Stomach (tissue), 9 donors: ENCODE measurements around the gene GJB3. TPM values are rescaled to one million over a fixed set of nuclear protein-coding genes. Genes with fewer than 3 reads are reported as not detected.

Experiments
- DNase-seq, 2 donors: peaks; one replicate each; pipeline versions ENCODE4 v3.0.0 to v3.0.0-alpha.2; 2013 to 2019
- H3K27ac ChIP-seq, 5 donors: fragments of 200-600 bp in 4 of 5; sonication (generic) in 4 of 5; one replicate each; pipeline ENCODE4 v1.5.1; 2013 to 2019; ENCODE audit warnings: mild to moderate bottlenecking in 1 of 5, moderate library complexity in 1 of 5
- H3K27me3 ChIP-seq, 3 donors: fragments of 200-600 bp; sonication (generic); one replicate each; pipeline ENCODE4 v1.5.1; 2017 to 2019; ENCODE audit warnings: mixed run types in 1 of 3
- H3K36me3 ChIP-seq, 4 donors: fragments of 200-600 bp; sonication (generic); 1 replicate in 3 of 4; 2 replicates in 1 of 4; pipeline ENCODE4 v1.5.1; 2016 to 2019
- H3K4me1 ChIP-seq, 4 donors: fragments of 200-600 bp; sonication (generic); one replicate each; pipeline ENCODE4 v1.5.1; 2016 to 2019
- H3K4me3 ChIP-seq, 4 donors: fragments of 200-600 bp; sonication (generic) in 3 of 4; one replicate each; pipeline ENCODE4 v1.5.1; 2016 to 2019; ENCODE audit warnings: mild to moderate bottlenecking in 1 of 4
- H3K9me3 ChIP-seq, 4 donors: fragments of 200-600 bp; sonication (generic); one replicate each; pipeline ENCODE4 v1.5.1; 2016 to 2019
- EP300 ChIP-seq: sonication (generic); formaldehyde crosslinking; IDR thresholded peaks from one replicate; pipeline ENCODE4 v1.6.1; 2017; ENCODE audit warnings: antibody characterized with exemption
- POLR2A ChIP-seq, 4 donors: fragments of 450-650 bp; IDR thresholded peaks; one replicate each; pipeline ENCODE4 v1.6.1; 2016; ENCODE audit warnings: antibody characterized with exemption in 4 of 4, control low read depth in 2 of 4, mild to moderate bottlenecking in 1 of 4, moderate library complexity in 1 of 4
- POLR2AphosphoS5 ChIP-seq, 3 donors: sonication (generic); formaldehyde crosslinking; IDR thresholded peaks; one replicate each; pipeline ENCODE4 v1.6.1; 2016; ENCODE audit warnings: antibody characterized with exemption in 3 of 3
- WGBS, 5 donors: extraction: QIAGEN DNeasy Blood & Tissue Kit in 3 of 5; methylation state at CpG; one replicate each; pipeline versions ENCODE4 v1.1.5 to v1.1.7; 2013 to 2018; 5-methylcytosine and 5-hydroxymethylcytosine counted together
- intact Hi-C: fragments of 100-400 bp; cut with DNase I; formaldehyde crosslinking; loops from one replicate; pipeline ENCODE4 v1.15.1; 2023; ENCODE audit warnings: low total_unique reads
- polyA plus RNA-seq, 3 donors: library from polyadenylated mRNA; stranded (reverse); fragments of 200-250 nt; gene quantifications; one replicate each; pipeline ENCODE4 v1.2.3, GENCODE V29; 2013
- total RNA-seq, 5 donors: library from RNA; depleted of rRNA; stranded (reverse); fragments of >200 nt; gene quantifications; one replicate each; pipeline versions ENCODE4 v1.1.0 to v1.2.3, GENCODE V29; 2014 to 2016
- TF ChIP-seq, protein P1 (sequence below), 7 experiments: fragments of 450-650 bp in 4 of 7; fragments of 200-600 bp in 3 of 7; sonication (generic) in 3 of 7; IDR thresholded peaks; one replicate each; pipeline ENCODE4 v1.5.1; 2016 to 2019; ENCODE audit warnings: antibody characterized with exemption in 7 of 7, control low read depth in 2 of 7, mild to moderate bottlenecking in 1 of 7
- donor health status: healthy with polysubstance abuse.
- donor health status: Bipolar disorder and iron deficiency.
- donor health status: healthy.

GJB3 gene
- total and polyA plus RNA-seq, 8 donors: 0.58 to 32.3 (median 1.8) TPM; not detected in 1

DNA sequence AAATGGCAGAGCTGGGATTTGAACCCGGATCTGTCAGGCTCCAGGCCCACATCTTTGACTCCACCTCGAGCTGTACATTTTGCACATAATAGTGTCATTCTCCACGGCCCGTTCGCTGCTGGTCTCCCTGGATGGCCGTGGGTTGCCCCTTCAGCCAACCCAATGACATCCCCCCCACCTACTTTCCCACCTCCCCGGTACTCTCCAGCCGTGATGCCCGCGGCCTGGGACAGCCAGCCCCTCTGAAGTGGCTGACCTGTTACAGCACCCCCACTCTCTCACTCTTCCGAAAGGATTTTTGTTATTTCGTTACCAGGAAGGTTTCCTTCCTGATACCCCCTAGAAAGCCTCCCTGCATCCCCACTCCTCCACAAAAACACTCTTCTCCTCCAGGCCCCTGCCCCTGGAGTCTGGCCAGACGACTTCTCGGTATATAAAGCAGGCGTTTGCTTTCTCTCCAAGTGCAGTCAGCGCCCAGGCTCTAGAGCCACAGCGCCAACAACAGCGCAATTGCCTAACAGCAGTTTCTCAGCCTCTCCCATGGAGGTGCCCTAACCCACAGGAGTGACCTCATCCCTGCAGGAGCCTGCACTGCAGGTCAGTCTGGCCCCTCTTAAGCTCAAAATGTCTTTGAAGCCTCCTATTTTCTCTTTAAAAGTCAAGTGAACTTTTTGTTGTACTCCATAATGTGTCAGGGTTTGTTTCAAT is 40.7 kb upstream of the GJB3 start:
- TF ChIP-seq POLR2A (IDR thresholded peaks at IDR 0.05): no peak
- TF ChIP-seq EP300: no peak
- TF ChIP-seq, protein P1, sequence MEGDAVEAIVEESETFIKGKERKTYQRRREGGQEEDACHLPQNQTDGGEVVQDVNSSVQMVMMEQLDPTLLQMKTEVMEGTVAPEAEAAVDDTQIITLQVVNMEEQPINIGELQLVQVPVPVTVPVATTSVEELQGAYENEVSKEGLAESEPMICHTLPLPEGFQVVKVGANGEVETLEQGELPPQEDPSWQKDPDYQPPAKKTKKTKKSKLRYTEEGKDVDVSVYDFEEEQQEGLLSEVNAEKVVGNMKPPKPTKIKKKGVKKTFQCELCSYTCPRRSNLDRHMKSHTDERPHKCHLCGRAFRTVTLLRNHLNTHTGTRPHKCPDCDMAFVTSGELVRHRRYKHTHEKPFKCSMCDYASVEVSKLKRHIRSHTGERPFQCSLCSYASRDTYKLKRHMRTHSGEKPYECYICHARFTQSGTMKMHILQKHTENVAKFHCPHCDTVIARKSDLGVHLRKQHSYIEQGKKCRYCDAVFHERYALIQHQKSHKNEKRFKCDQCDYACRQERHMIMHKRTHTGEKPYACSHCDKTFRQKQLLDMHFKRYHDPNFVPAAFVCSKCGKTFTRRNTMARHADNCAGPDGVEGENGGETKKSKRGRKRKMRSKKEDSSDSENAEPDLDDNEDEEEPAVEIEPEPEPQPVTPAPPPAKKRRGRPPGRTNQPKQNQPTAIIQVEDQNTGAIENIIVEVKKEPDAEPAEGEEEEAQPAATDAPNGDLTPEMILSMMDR (IDR thresholded peaks at IDR 0.05): no peak
- TF ChIP-seq POLR2AphosphoS5 (IDR thresholded peaks at IDR 0.05): no peak
- H3K4me1 ChIP-seq: peaks cover 4 to 10% (median 6%) of the 10 kb centered on the region in 4 donors
- peak in 1 of 2 donors; percentile 60 for DNase-seq
- H3K4me3 ChIP-seq: no peak overlapping the region
- H3K27ac ChIP-seq: no peak overlapping the region
- 41 to 49% (median 46%) methylated on average over 18 of the region's 18 CpGs for WGBS, 5 donors
- no peaks in the 10 kb centered on the region for H3K36me3 ChIP-seq
- H3K27me3 ChIP-seq: peaks cover 0 to 55% (median 4%) of the 10 kb centered on the region in 3 donors
- intact Hi-C loops: loop anchor here (5.0 kb wide), 1 partner anchor 1108 kb away; no protein-coding TSS in a partner anchor
- no peaks in the 10 kb centered on the region for H3K9me3 ChIP-seq

DNA sequence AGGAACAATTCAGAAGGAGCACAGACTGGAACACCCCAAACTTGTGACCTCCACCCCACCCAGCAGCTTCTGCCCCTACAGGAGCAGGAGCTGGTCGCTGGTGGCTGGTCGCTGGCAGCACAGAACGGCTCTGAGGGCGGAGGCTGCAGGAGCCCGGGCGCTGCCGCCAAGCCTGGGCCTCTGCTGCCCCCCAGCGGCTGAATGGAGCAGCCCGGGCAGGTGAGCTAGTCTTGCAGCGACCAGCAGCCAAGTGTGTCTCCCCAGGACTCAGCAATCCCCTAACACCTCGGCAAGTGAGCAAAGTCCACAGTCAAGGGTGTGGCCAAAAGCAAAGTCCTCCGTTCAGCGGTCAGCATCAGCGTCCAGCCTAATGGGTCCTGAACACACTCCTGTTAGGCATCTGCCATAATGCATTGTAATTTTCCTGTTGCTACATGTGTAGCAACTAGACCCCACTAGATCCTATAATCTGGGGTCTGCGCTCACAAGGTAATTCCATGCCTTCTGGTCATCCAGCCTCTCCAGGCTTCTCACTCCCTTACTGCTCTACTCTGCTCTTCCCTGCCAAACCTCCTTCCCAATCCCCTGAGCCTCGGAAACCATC is 38.2 kb upstream of the GJB3 start:
- Histone ChIP-seq H3K27me3 (peaks cover 0 to 57% (median 8%) of the 10 kb centered on the region in 3 donors), H3K4me1 (peaks cover 4 to 10% (median 6%) of the 10 kb centered on the region in 4 donors), H3K9me3 (no peaks in the 10 kb centered on the region), H3K27ac (no peak overlapping the region), H3K4me3 (no peak overlapping the region), H3K36me3 (no peaks in the 10 kb centered on the region)
- 11 to 19% (median 12%) methylated on average over 9 to 16 of the region's 16 CpGs for WGBS, 5 donors
- DNase-seq: peak; percentile 86 to 94
- intact Hi-C loops: loop anchor here (5.0 kb wide), 1 partner anchor 1110 kb away; no protein-coding TSS in a partner anchor
- no peak for TF ChIP-seq POLR2AphosphoS5 (IDR thresholded peaks at IDR 0.05)
- TF ChIP-seq EP300: no peak
- TF ChIP-seq, protein P1 (IDR thresholded peaks at IDR 0.05): peak in 5 of 7 experiments; percentile 46 to 92 (median 84)

DNA sequence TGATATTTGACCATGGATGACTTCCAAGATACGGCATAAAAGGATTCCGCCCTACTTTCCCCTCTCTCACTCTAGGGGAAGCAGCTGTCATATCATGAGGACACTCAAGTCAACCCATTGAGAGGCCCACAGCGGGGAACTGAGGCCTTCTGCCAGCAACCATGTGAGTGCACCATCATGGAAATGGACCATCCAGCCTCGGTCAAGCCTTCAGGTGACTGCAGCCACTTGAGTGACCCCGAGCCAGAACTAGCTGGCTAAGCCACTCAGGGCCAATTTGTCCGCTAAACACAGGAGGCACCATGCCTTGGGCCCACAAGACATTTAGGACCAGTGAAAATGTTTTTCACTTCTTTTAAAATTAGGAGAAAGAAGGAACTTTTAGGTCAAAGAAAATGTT is 37.2 kb upstream of the GJB3 start:
- intact Hi-C loops: loop anchor here (5.0 kb wide), 1 partner anchor 1111 kb away; no protein-coding TSS in a partner anchor
- no peak for DNase-seq

DNA sequence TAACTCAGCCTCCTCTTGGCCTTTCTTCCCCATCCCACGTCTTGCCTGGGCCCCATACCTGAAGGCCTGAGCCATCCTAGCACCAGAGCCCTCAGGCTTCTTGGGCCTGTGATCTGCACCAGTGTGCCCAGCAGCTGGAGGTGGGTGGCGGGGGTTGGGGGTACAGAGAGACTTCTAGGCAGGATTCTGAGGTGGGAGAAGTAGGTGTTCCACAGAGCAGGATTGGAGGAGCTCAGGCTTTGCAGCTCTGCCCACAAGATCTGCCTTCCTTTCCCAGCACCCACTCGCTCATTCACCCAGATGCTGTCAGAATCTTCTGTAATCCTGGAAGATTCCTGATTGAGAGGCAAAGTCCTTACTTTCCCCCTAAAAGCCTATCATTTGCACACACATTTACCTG is 36.2 kb upstream of the GJB3 start:
- 77 to 83% (median 80%) methylated on average over 2 to 3 of the region's 3 CpGs for WGBS, 5 donors
- Histone ChIP-seq H3K27me3 (peaks cover 0 to 65% (median 13%) of the 10 kb centered on the region in 3 donors), H3K9me3 (no peaks in the 10 kb centered on the region), H3K4me3 (no peak overlapping the region), H3K4me1 (peaks cover 4 to 10% (median 6%) of the 10 kb centered on the region in 4 donors), H3K36me3 (no peaks in the 10 kb centered on the region), H3K27ac (no peak overlapping the region)
- DNase-seq: no peak
- intact Hi-C loops: loop anchor here (5.0 kb wide), 1 partner anchor 1113 kb away; no protein-coding TSS in a partner anchor
- TF ChIP-seq, protein P1 (IDR thresholded peaks at IDR 0.05): no peak
- TF ChIP-seq POLR2A (IDR thresholded peaks at IDR 0.05) (no peak), POLR2AphosphoS5 (IDR thresholded peaks at IDR 0.05) (no peak), EP300 (no peak)

More for the DNA sequence above, 37.2 kb upstream of the GJB3 start:
- Histone ChIP-seq H3K27me3 (peaks cover 0 to 64% (median 9%) of the 10 kb centered on the region in 3 donors), H3K27ac (no peak overlapping the region), H3K4me3 (no peak overlapping the region), H3K4me1 (peaks cover 4 to 10% (median 6%) of the 10 kb centered on the region in 4 donors), H3K36me3 (no peaks in the 10 kb centered on the region), H3K9me3 (no peaks in the 10 kb centered on the region)
- no peak for TF ChIP-seq POLR2A (IDR thresholded peaks at IDR 0.05)
- no peak for TF ChIP-seq EP300
- TF ChIP-seq, protein P1 (IDR thresholded peaks at IDR 0.05): no peak
- TF ChIP-seq POLR2AphosphoS5 (IDR thresholded peaks at IDR 0.05): no peak
- 77 to 88% (median 81%) methylated on average over 6 of the region's 6 CpGs for WGBS, 5 donors
